ENCODE results near the gene MRPL17. TPM values are rescaled to one million over a fixed set of nuclear protein-coding genes. Genes with fewer than 3 reads are reported as not detected.

Gene MRPL17
- total RNA-seq, 1 experiment from 2014 or later: 77.2 TPM

DNA sequence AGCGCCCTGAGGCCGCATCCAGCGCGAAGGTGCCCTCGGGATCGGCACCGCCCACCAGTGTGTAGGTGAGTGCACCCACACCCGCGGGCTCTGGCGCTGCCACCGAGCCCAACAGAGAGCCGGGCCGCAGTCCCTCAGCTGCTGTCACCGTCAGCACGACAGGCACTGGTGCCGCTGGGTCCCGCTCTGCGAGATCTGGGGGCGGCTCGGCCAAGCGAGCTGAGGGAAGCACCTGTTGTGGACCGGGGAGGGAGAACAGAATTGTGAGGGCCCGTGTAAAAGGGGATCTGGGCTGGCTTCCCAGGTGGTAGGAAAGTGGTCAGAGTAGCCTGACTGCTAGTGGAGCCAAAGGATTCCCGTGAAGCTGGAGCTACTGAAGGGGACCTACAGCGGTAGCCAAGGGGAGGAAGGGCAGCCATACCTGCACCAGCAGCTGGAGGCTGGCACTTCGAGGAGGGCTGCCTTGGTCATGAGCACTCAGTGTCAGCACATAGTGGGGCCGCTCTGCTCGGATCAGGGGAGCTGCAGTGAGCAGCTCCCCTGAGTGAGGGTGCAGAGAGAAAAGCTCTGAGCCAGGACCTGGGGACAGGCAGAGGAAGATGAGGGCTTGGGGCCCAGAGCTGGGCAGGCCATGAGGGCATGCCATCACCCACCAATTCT lies 52.4 kb downstream of the MRPL17 start:
- DNase-seq: no peak
- no peaks in the 10 kb centered on the region for H3K36me3 ChIP-seq

More for the DNA sequence above, 52.4 kb downstream of the MRPL17 start:
- H3K9me3 ChIP-seq: no peaks in the 10 kb centered on the region
- H3K27me3 ChIP-seq: no peaks in the 10 kb centered on the region
- no peak overlapping the region for H3K4me3 ChIP-seq

Other genes starting within 250 kb of the MRPL17 start
- gene HPX, start 242.4 kb downstream of the MRPL17 start, total RNA-seq (2014; rRNA removed; shearing (Covaris generic); ENCODE audit: low replicate concordance): 0.20 TPM in 1 of 2 replicates, not detected in the other
- 12.8 and 19.8 TPM in 2 replicates for gene TRIM3, start 209.4 kb downstream of the MRPL17 start, total RNA-seq (2014; rRNA removed; shearing (Covaris generic); ENCODE audit: low replicate concordance)
- 40.8 and 53.9 TPM in 2 replicates for gene ARFIP2, start 202.0 kb downstream of the MRPL17 start, total RNA-seq (2014; rRNA removed; shearing (Covaris generic); ENCODE audit: low replicate concordance)
- 28.5 and 34.4 TPM in 2 replicates for gene TIMM10B, start 201.8 kb downstream of the MRPL17 start, total RNA-seq (2014; rRNA removed; shearing (Covaris generic); ENCODE audit: low replicate concordance)
- 5.1 and 9.1 TPM in 2 replicates for gene DNHD1, start 186.1 kb downstream of the MRPL17 start, total RNA-seq (2014; rRNA removed; shearing (Covaris generic); ENCODE audit: low replicate concordance)
- gene RRP8, start 79.7 kb downstream of the MRPL17 start, total RNA-seq (2014; rRNA removed; shearing (Covaris generic); ENCODE audit: low replicate concordance): 21.1 and 32.9 TPM in 2 replicates
- 92.9 and 136 TPM in 2 replicates for gene ILK, start 79.6 kb downstream of the MRPL17 start, total RNA-seq (2014; rRNA removed; shearing (Covaris generic); ENCODE audit: low replicate concordance)
- 59.5 and 111 TPM in 2 replicates for gene TAF10, start 71.1 kb downstream of the MRPL17 start, total RNA-seq (2014; rRNA removed; shearing (Covaris generic); ENCODE audit: low replicate concordance)
- gene TPP1, start 63.9 kb downstream of the MRPL17 start, total RNA-seq (2014; rRNA removed; shearing (Covaris generic); ENCODE audit: low replicate concordance): 2.5 and 15.2 TPM in 2 replicates
- 4.3 and 5.4 TPM in 2 replicates for gene DCHS1, start 27.5 kb downstream of the MRPL17 start, total RNA-seq (2014; rRNA removed; shearing (Covaris generic); ENCODE audit: low replicate concordance)
- 0.33 TPM in 1 of 2 replicates, not detected in the other for gene OR2AG2, start 88.6 kb upstream of the MRPL17 start, total RNA-seq (2014; rRNA removed; shearing (Covaris generic); ENCODE audit: low replicate concordance)
- not detected in 2 replicates for gene OR2AG1, start 99.7 kb upstream of the MRPL17 start, total RNA-seq (2014; rRNA removed; shearing (Covaris generic); ENCODE audit: low replicate concordance)
- not detected in 2 replicates for gene OR6A2, start 116.3 kb upstream of the MRPL17 start, total RNA-seq (2014; rRNA removed; shearing (Covaris generic); ENCODE audit: low replicate concordance)
- not detected in 2 replicates for gene OR10A5, start 162.3 kb upstream of the MRPL17 start, total RNA-seq (2014; rRNA removed; shearing (Covaris generic); ENCODE audit: low replicate concordance)
- gene OR10A2, start 179.7 kb upstream of the MRPL17 start, total RNA-seq (2014; rRNA removed; shearing (Covaris generic); ENCODE audit: low replicate concordance): not detected in 2 replicates
- gene OR10A4, start 193.3 kb upstream of the MRPL17 start, total RNA-seq (2014; rRNA removed; shearing (Covaris generic); ENCODE audit: low replicate concordance): not detected in 2 replicates
- not detected in 2 replicates for gene OR2D2, start 209.2 kb upstream of the MRPL17 start, total RNA-seq (2014; rRNA removed; shearing (Covaris generic); ENCODE audit: low replicate concordance)
- not detected in 2 replicates for gene OR2D3, start 237.7 kb upstream of the MRPL17 start, total RNA-seq (2014; rRNA removed; shearing (Covaris generic); ENCODE audit: low replicate concordance)
- 6.2 and 8.0 TPM in 2 replicates for gene ZNF215, start 243.1 kb upstream of the MRPL17 start, total RNA-seq (2014; rRNA removed; shearing (Covaris generic); ENCODE audit: low replicate concordance)